PC-9 (cell line): Measurements from ENCODE around the gene LBHD2. TPM values are rescaled to one million over a fixed set of nuclear protein-coding genes. Genes with fewer than 3 reads are reported as not detected.

ENCODE experiments used
- BruUV-seq: library from RNA; stranded (reverse); fragments of 400-500 nt; replicated peaks from 2 replicates; lab custom pipeline; 2021; lab: Mats Ljungman, UMichigan
- CTCF ChIA-PET: fragments of 300-600 bp; sonication (Branson Sonifier 250); formaldehyde crosslinking; loops from one replicate; lab custom pipeline; 2022; ENCODE audit warnings: antibody characterized with exemption; lab: Charles Lee
- POLR2A ChIA-PET: fragments of 300-600 bp; sonication (Branson Sonifier 250); formaldehyde crosslinking; loops from one replicate; lab custom pipeline; 2022; ENCODE audit warnings: antibody characterized with exemption; ENCODE audit not compliant: unreplicated experiment; lab: Charles Lee
- DNase-seq, 2 experiments: peaks; one replicate each; pipeline versions ENCODE4 v3.0.0 to v3.0.0-alpha.2; 2015 to 2022; ENCODE audit warnings: mixed read lengths in 1 of 2
- H2AFZ ChIP-seq: fragments of 200-600 bp; sonication (generic); 2 replicates; pipeline ENCODE4 v1.8.1; 2017; ENCODE audit warnings: antibody characterized with exemption
- H3F3A ChIP-seq: fragments of 200-600 bp; sonication (generic); 2 replicates; pipeline ENCODE4 v1.8.1; 2017; ENCODE audit warnings: antibody characterized with exemption, mild to moderate bottlenecking, low read depth; ENCODE audit not compliant: insufficient read depth
- H3K27ac ChIP-seq: fragments of 200-600 bp; sonication (generic); 2 replicates; pipeline ENCODE4 v1.6.1; 2016; ENCODE audit warnings: mixed run types
- H3K27me3 ChIP-seq: fragments of 200-600 bp; sonication (generic); 2 replicates; pipeline ENCODE4 v1.6.1; 2016; ENCODE audit warnings: low read depth, mixed run types; ENCODE audit not compliant: insufficient read depth
- H3K36me3 ChIP-seq: fragments of 200-600 bp; sonication (generic); 2 replicates; pipeline ENCODE4 v1.6.1; 2016; ENCODE audit warnings: low read depth, mixed run types
- H3K4me1 ChIP-seq: fragments of 200-600 bp; sonication (generic); replicated peaks from 2 replicates; pipeline ENCODE4 v1.6.1; 2016; ENCODE audit warnings: mixed run types; ENCODE audit not compliant: insufficient read depth
- H3K4me2 ChIP-seq: fragments of 200-600 bp; sonication (generic); 2 replicates; pipeline ENCODE4 v1.6.1; 2017; ENCODE audit warnings: mixed run types
- H3K4me3 ChIP-seq: fragments of 200-600 bp; sonication (generic); 2 replicates; pipeline ENCODE4 v1.6.1; 2016; ENCODE audit warnings: mixed run types
- H3K79me2 ChIP-seq: fragments of 200-600 bp; sonication (generic); 2 replicates; pipeline ENCODE4 v1.6.1; 2017; ENCODE audit warnings: low read depth, mixed run types
- H3K9me2 ChIP-seq: fragments of 200-600 bp; sonication (generic); 2 replicates; pipeline ENCODE4 v1.8.1; 2017; ENCODE audit warnings: mild to moderate bottlenecking; ENCODE audit not compliant: insufficient read depth
- H3K9me3 ChIP-seq: fragments of 200-600 bp; sonication (generic); 2 replicates; pipeline ENCODE4 v1.8.1; 2016; ENCODE audit warnings: low read depth; ENCODE audit not compliant: insufficient read depth
- H4K20me1 ChIP-seq: fragments of 200-600 bp; sonication (generic); 2 replicates; pipeline ENCODE4 v1.8.1; 2017; ENCODE audit not compliant: insufficient read depth
- EZH2 ChIP-seq: fragments of 200-600 bp; sonication (generic); IDR thresholded peaks from 2 replicates; pipeline ENCODE4 v1.8.0; 2017; ENCODE audit warnings: antibody characterized with exemption, low read depth
- intact Hi-C: fragments of 100-400 bp; cut with micrococcal nuclease; formaldehyde crosslinking; loops from one replicate; pipeline ENCODE4 v1.10.0; 2022; ENCODE audit not compliant: unreplicated experiment
- total RNA-seq: library from RNA; stranded (reverse); gene quantifications from 2 replicates; pipeline ENCODE4 v1.2.3, GENCODE V29; 2021
- TF ChIP-seq, protein P1 (sequence below): fragments of 200-600 bp; sonication (generic); conservative IDR thresholded peaks from 2 replicates; pipeline ENCODE4 v1.6.1; 2017; ENCODE audit warnings: mixed run types, antibody characterized with exemption, mild to moderate bottlenecking, moderate library complexity

The LBHD2 gene
- total RNA-seq, 1 experiment from 2014 or later = 0.52 TPM

DNA sequence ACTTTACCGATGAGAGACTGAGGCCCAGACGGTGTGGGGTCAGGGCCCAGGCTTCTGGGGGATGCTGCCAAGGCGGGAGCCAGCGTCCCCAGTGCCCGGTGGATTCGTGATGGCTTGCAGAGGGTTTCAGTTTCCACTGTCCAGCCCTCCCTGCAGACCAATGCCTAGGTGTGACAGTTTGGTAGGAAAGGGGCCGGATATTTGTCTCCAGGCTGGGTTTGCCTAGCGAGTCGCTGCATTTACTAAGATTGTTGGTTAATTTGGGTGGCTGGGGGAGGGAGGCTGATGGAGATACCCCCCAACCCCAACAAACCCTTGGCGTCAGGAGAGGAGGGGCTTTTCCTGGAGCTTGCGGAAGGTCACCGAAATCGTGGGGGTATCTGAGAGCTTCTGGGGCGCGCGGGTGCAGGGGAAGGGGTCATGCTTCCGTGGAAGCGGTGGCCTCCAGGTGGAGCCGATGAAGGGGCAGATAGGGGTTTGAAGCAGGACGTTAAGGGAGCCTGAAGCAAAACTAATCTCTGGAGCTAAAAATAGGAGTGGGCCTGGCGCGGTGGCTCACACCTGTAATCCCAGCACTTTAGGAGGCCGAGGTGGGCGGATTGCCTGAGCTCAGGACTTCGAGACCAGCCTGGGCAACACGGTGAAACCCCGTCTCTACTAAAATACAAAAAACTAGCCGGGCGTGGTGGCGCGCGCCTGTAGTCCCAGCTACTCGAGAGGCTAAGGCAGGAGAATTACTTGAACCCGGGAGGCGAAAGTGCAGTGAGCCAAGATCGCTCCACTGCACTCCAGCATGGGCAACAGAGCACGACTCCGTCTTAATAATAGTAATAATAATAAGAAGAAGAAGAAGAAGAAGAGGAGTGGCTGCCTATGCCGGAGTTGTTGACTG, 25.6 kb upstream of the LBHD2 start:
- Histone ChIP-seq H3K4me3 (peak overlapping the region; percentile 96), H4K20me1 (peaks cover 24% of the 10 kb centered on the region), H3F3A (peaks cover 41% of the 10 kb centered on the region), H3K4me2 (peak overlapping the region; percentile 92), H3K79me2 (peaks cover 69% of the 10 kb centered on the region), H2AFZ (peak overlapping the region; percentile 99), H3K36me3 (peaks cover 16% of the 10 kb centered on the region; the same call in 1 of the 2 replicates), H3K4me1 (peaks cover 44% of the 10 kb centered on the region), H3K27me3 (no peaks in the 10 kb centered on the region), H3K9me2 (no peaks in the 10 kb centered on the region), H3K9me3 (no peaks in the 10 kb centered on the region), H3K27ac (peak overlapping the region; percentile 20)
- intact Hi-C loops = no loop called here
- DNase-seq = no peak
- ChIA-PET POLR2A (no interaction called here), CTCF (no interaction called here)
- TF ChIP-seq, protein P1, sequence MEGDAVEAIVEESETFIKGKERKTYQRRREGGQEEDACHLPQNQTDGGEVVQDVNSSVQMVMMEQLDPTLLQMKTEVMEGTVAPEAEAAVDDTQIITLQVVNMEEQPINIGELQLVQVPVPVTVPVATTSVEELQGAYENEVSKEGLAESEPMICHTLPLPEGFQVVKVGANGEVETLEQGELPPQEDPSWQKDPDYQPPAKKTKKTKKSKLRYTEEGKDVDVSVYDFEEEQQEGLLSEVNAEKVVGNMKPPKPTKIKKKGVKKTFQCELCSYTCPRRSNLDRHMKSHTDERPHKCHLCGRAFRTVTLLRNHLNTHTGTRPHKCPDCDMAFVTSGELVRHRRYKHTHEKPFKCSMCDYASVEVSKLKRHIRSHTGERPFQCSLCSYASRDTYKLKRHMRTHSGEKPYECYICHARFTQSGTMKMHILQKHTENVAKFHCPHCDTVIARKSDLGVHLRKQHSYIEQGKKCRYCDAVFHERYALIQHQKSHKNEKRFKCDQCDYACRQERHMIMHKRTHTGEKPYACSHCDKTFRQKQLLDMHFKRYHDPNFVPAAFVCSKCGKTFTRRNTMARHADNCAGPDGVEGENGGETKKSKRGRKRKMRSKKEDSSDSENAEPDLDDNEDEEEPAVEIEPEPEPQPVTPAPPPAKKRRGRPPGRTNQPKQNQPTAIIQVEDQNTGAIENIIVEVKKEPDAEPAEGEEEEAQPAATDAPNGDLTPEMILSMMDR = 0 out of 2 replicates have a peak, but pooled peaks have one; percentile 33
- no peak for TF ChIP-seq EZH2
- TSS peak; percentile 52 for BruUV-seq

DNA sequence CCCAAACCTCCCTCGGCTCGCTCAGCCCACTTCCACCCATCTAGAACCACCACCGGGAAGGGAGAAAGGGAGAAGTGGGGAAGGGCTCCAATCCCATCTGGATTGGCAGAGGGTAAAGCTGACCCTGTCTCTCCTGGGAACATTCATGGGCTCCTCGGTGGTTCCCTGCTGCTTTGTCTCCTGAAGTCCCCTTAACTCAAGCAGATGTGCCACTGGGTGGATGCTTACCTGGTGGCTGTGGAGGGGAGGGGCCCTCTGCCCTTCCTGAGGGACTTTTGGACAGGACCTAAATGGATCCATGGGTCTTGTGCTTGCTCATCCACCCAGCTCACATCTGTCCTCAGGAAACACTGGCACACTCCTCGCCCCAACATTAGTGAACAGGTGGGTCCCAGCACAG, 24.5 kb upstream of the LBHD2 start:
- peaks cover 40% of the 10 kb centered on the region for H3K4me1 ChIP-seq
- no peak for TF ChIP-seq EZH2
- TF ChIP-seq, protein P1 = no peak
- peak overlapping the region; percentile 92 for H3K4me2 ChIP-seq
- no TSS peak for BruUV-seq
- intact Hi-C loops = no loop called here
- H3K27me3 ChIP-seq = no peaks in the 10 kb centered on the region
- peaks cover 11% of the 10 kb centered on the region; the same call in 1 of the 2 replicates for H3K36me3 ChIP-seq
- peaks cover 42% of the 10 kb centered on the region for H3F3A ChIP-seq
- H3K27ac ChIP-seq = no peak overlapping the region
- DNase-seq = no peak
- H3K79me2 ChIP-seq = peaks cover 58% of the 10 kb centered on the region
- peaks cover 18% of the 10 kb centered on the region for H4K20me1 ChIP-seq
- H2AFZ ChIP-seq = no peak overlapping the region
- H3K4me3 ChIP-seq = peak overlapping the region; percentile 96; the same call in 1 of the 2 replicates
- no peaks in the 10 kb centered on the region for H3K9me3 ChIP-seq
- POLR2A ChIA-PET = interaction anchor here (0.5 to 0.7 kb wide), 3 partner anchors 55 to 532 kb away, joined by 3 to 4 read pairs (median 3); no protein-coding TSS in a partner anchor
- no peaks in the 10 kb centered on the region for H3K9me2 ChIP-seq
- CTCF ChIA-PET = interaction anchor here (0.5 kb wide), 1 partner anchor 180 kb away, joined by 3 read pairs; no protein-coding TSS in a partner anchor

DNA sequence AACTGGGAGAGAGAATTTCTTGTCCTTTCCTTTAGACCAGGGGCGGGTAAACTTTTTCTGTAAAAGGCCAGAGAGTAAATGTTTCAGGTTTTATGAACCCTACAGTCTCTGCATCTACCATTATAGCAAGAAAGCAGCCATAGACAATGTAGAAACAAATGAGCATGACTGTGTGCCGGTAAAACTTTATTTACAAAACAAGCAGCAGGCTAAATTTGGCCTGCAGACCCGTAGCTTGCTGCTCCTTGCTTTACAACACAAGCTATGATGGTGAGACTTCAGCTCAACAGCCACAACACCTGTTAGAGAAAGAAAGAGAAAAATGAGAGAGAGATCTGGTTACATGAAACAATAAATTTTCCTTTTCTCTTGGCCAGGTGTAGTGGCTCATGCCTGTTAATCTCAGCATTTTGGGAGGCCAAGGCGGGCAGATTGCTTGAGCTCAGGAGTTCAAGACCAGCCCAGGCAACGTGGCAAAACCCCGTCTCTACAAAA, 22.5 kb upstream of the LBHD2 start:
- Histone ChIP-seq H3F3A (peaks cover 44% of the 10 kb centered on the region), H3K27ac (no peak overlapping the region), H3K27me3 (no peaks in the 10 kb centered on the region), H3K4me1 (peaks cover 42% of the 10 kb centered on the region), H4K20me1 (no peaks in the 10 kb centered on the region), H3K79me2 (peaks cover 38% of the 10 kb centered on the region), H3K4me2 (no peak overlapping the region), H3K9me2 (no peaks in the 10 kb centered on the region), H3K9me3 (no peaks in the 10 kb centered on the region), H2AFZ (no peak overlapping the region), H3K36me3 (peaks cover 6% of the 10 kb centered on the region; the same call in 1 of the 2 replicates), H3K4me3 (no peak overlapping the region)
- BruUV-seq = no TSS peak
- TF ChIP-seq, protein P1 = no peak
- TF ChIP-seq EZH2 = no peak
- POLR2A ChIA-PET = interaction anchor here (0.6 kb wide), 1 partner anchor 117 kb away, joined by 3 read pairs; no protein-coding TSS in a partner anchor
- DNase-seq = no peak
- intact Hi-C loops = no loop called here
- CTCF ChIA-PET = no interaction called here
